Endodermal cell (in vitro differentiated cells): Measurements from ENCODE around the gene PDK2. TPM values are rescaled to one million over a fixed set of nuclear protein-coding genes. Genes with fewer than 3 reads are reported as not detected.

Experiments used
- DNase-seq: peaks from one replicate; pipeline ENCODE4 v3.0.0-alpha.2; 2017
- H3K27ac ChIP-seq: 2 replicates; pipeline ENCODE4 v1.5.1; 2013; ENCODE audit warnings: mild to moderate bottlenecking, low read depth, low read length, moderate library complexity
- H3K27me3 ChIP-seq: 2 replicates; pipeline ENCODE4 v1.6.1; 2013; ENCODE audit warnings: mild to moderate bottlenecking, low read length, moderate library complexity; ENCODE audit not compliant: insufficient read depth, control insufficient read depth, poor library complexity, severe bottlenecking
- H3K36me3 ChIP-seq: 2 replicates; pipeline ENCODE4 v1.7.0; 2013; ENCODE audit warnings: mild to moderate bottlenecking, low read length, moderate library complexity; ENCODE audit not compliant: control insufficient read depth, insufficient read depth
- H3K4me1 ChIP-seq: one replicate; pipeline ENCODE4 v1.7.0; 2013; ENCODE audit warnings: low read length; ENCODE audit not compliant: control insufficient read depth, insufficient read depth
- H3K4me3 ChIP-seq: 2 replicates; pipeline ENCODE4 v1.5.1; 2013; ENCODE audit warnings: mild to moderate bottlenecking, low read length, moderate library complexity
- H3K9ac ChIP-seq: 2 replicates; pipeline ENCODE4 v1.6.1; 2013; ENCODE audit warnings: mild to moderate bottlenecking, low read length, moderate library complexity; ENCODE audit not compliant: poor library complexity, severe bottlenecking; ENCODE audit errors: extremely low read depth
- H3K9me3 ChIP-seq: 2 replicates; pipeline ENCODE4 v1.6.1; 2013; ENCODE audit warnings: mild to moderate bottlenecking, low read length, moderate library complexity; ENCODE audit not compliant: control insufficient read depth
- H3K27ac Mint-ChIP-seq: 2 replicates; pipeline ENCODE4 v1.8.0; 2020; ENCODE audit warnings: mixed read lengths
- H3K27me3 Mint-ChIP-seq: 2 replicates; pipeline ENCODE4 v1.8.0; 2021; ENCODE audit warnings: mild to moderate bottlenecking, mixed read lengths; ENCODE audit not compliant: insufficient read depth
- H3K36me3 Mint-ChIP-seq: 2 replicates; pipeline ENCODE4 v1.8.0; 2020; ENCODE audit warnings: low read depth, mixed read lengths
- H3K4me1 Mint-ChIP-seq: 2 replicates; pipeline ENCODE4 v1.8.0; 2020; ENCODE audit warnings: mixed read lengths
- H3K4me3 Mint-ChIP-seq: 2 replicates; pipeline ENCODE4 v1.8.0; 2020; ENCODE audit warnings: mild to moderate bottlenecking, moderate library complexity, mixed read lengths
- H3K9me3 Mint-ChIP-seq: 2 replicates; pipeline ENCODE4 v1.8.0; 2020; ENCODE audit warnings: mild to moderate bottlenecking, mixed read lengths
- WGBS, 2 experiments: methylation state at CpG; one replicate each; pipeline versions ENCODE4 v1.1.5 to v1.1.7; 2013; ENCODE audit warnings: missing lambda C conversion rate in 2 of 2, mixed read lengths in 1 of 2; ENCODE audit not compliant: insufficient coverage in 1 of 2, insufficient read length in 1 of 2; 5-methylcytosine and 5-hydroxymethylcytosine counted together
- total RNA-seq, 2 donors: library from RNA; stranded (reverse); fragmentation: NEBNext Ultra II Directional in 1 of 2; extraction: Animal tissue kit (Norgen Biotek cat#: 25700) in 1 of 2; gene quantifications; 2 replicates in 1 of 2; 3 replicates in 1 of 2; pipeline ENCODE4 v1.2.1, GENCODE V29; 2021
- TF ChIP-seq, protein P1 (sequence below): fragments of 200-600 bp; sonication (generic); conservative IDR thresholded peaks from 2 replicates; pipeline ENCODE4 v1.5.0; 2021; ENCODE audit warnings: antibody characterized with exemption, mild to moderate bottlenecking

The PDK2 gene
- total RNA-seq, 2 donors from 2014 or later, result 23.0 to 24.2 TPM

DNA sequence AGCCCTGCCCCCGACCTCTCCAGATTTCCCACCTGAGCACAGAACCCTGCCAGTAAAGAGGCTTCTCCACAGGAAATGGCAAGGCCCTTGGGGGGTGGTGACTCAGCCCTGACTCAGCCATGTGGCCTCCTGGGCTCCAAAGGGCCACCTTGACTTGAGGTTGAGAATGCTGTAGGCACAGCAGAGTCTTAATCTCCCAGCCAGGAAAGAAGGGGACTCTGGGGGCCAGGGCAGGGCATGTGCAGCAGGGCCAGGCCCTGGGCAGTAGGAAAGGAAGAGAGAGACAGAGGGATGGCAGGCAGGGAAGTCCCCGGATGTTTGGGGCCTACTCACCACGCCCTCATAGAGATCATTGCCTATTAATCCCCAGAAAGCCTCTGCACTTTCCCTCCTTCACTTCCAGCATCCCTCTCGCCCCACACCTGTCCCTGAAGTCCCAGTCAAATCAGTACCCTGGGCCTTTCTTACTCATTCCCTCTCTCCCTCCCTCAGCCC is 44.0 kb upstream of the PDK2 start:
- Histone ChIP-seq H3K4me3 (no peak overlapping the region), H3K36me3 (no peaks in the 10 kb centered on the region), H3K4me1 (peaks cover 16% of the 10 kb centered on the region), H3K9me3 (no peaks in the 10 kb centered on the region), H3K27ac (no peak overlapping the region), H3K9ac (no peak overlapping the region), H3K27me3 (no peaks in the 10 kb centered on the region)
- peaks cover 48% of the 10 kb centered on the region for H3K4me1 Mint-ChIP-seq
- TF ChIP-seq, protein P1, sequence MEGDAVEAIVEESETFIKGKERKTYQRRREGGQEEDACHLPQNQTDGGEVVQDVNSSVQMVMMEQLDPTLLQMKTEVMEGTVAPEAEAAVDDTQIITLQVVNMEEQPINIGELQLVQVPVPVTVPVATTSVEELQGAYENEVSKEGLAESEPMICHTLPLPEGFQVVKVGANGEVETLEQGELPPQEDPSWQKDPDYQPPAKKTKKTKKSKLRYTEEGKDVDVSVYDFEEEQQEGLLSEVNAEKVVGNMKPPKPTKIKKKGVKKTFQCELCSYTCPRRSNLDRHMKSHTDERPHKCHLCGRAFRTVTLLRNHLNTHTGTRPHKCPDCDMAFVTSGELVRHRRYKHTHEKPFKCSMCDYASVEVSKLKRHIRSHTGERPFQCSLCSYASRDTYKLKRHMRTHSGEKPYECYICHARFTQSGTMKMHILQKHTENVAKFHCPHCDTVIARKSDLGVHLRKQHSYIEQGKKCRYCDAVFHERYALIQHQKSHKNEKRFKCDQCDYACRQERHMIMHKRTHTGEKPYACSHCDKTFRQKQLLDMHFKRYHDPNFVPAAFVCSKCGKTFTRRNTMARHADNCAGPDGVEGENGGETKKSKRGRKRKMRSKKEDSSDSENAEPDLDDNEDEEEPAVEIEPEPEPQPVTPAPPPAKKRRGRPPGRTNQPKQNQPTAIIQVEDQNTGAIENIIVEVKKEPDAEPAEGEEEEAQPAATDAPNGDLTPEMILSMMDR, result no peak
- H3K9me3 Mint-ChIP-seq, result no peaks in the 10 kb centered on the region
- H3K27ac Mint-ChIP-seq, result peak overlapping the region; percentile 61
- no peaks in the 10 kb centered on the region for H3K36me3 Mint-ChIP-seq
- no peak overlapping the region for H3K4me3 Mint-ChIP-seq
- H3K27me3 Mint-ChIP-seq, result peaks cover 7% of the 10 kb centered on the region
- WGBS, 2 experiments, result 58 to 89% methylated on average over 1 to 4 of the region's 4 CpGs
- DNase-seq, result peak; percentile 92

- H3K4me1 Mint-ChIP-seq, result peaks cover 50% of the 10 kb centered on the region
- no peak overlapping the region for H3K27ac ChIP-seq
- H3K36me3 Mint-ChIP-seq, result no peaks in the 10 kb centered on the region
- TF ChIP-seq, protein P1, result no peak
- no peak overlapping the region for H3K4me3 Mint-ChIP-seq
- H3K9me3 ChIP-seq, result no peaks in the 10 kb centered on the region
- H3K27me3 ChIP-seq, result peaks cover 1% of the 10 kb centered on the region
- no peak overlapping the region for H3K9ac ChIP-seq
- H3K27me3 Mint-ChIP-seq, result peaks cover 10% of the 10 kb centered on the region
- no peaks in the 10 kb centered on the region for H3K9me3 Mint-ChIP-seq
- 66 to 85% methylated on average over 2 of the region's 2 CpGs for WGBS, 2 experiments
- DNase-seq, result no peak
- no peak overlapping the region for H3K4me3 ChIP-seq
- H3K36me3 ChIP-seq, result no peaks in the 10 kb centered on the region
- peak overlapping the region; percentile 61 for H3K27ac Mint-ChIP-seq
- H3K4me1 ChIP-seq, result peaks cover 16% of the 10 kb centered on the region
Observed at GRCh38 chr17:50051606-50052005, 43.5 kb upstream of the PDK2 start.

DNA sequence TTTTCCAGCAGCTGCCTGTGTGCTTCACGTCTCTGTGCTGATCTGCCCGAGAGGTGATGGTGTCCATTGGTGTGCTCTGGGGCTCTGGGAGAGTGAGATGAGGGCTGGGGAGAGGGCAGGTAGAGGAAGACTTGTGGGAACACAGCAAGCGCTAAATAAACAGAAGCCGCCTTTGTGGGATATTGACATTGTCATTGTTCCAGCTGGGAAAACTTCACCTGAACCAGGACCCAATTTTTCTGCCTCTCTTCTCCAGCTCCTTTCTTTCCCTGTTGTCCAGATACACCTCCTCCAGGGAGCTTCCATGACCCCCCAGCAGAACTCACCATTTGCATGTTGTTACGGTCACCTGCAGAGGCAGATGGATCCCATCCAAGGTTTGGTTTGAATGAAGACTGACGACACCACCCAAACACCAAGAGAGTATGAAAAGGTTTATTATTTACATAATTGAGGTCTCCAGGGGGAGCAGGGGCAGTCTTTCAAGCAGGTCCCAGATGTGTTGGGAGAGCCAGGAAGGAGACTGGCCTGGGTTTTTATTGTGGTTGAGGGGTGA is 42.8 kb upstream of the PDK2 start:
- TF ChIP-seq, protein P1, result no peak
- no peaks in the 10 kb centered on the region for H3K36me3 Mint-ChIP-seq
- H3K4me1 ChIP-seq, result peaks cover 16% of the 10 kb centered on the region
- H3K4me3 Mint-ChIP-seq, result peak overlapping the region; percentile 24
- no peak overlapping the region for H3K9ac ChIP-seq
- no peaks in the 10 kb centered on the region for H3K36me3 ChIP-seq
- no peaks in the 10 kb centered on the region for H3K9me3 Mint-ChIP-seq
- peak overlapping the region; percentile 54 for H3K4me3 ChIP-seq
- H3K9me3 ChIP-seq, result no peaks in the 10 kb centered on the region
- peak overlapping the region; percentile 17 for H3K27ac Mint-ChIP-seq
- peaks cover 8% of the 10 kb centered on the region for H3K27me3 ChIP-seq
- DNase-seq, result peak; percentile 67
- peaks cover 53% of the 10 kb centered on the region for H3K4me1 Mint-ChIP-seq
- no peak overlapping the region for H3K27ac ChIP-seq
- 80% methylated on average over 4 to 5 of the region's 6 CpGs for WGBS, 2 experiments
- H3K27me3 Mint-ChIP-seq, result peaks cover 17% of the 10 kb centered on the region
